Measurements from ENCODE around the gene SNCAIP. TPM values are rescaled to one million over a fixed set of nuclear protein-coding genes. Genes with fewer than 3 reads are reported as not detected.

The SNCAIP gene
- total RNA-seq, 1 donor from 2014 or later: 11.3 TPM

DNA sequence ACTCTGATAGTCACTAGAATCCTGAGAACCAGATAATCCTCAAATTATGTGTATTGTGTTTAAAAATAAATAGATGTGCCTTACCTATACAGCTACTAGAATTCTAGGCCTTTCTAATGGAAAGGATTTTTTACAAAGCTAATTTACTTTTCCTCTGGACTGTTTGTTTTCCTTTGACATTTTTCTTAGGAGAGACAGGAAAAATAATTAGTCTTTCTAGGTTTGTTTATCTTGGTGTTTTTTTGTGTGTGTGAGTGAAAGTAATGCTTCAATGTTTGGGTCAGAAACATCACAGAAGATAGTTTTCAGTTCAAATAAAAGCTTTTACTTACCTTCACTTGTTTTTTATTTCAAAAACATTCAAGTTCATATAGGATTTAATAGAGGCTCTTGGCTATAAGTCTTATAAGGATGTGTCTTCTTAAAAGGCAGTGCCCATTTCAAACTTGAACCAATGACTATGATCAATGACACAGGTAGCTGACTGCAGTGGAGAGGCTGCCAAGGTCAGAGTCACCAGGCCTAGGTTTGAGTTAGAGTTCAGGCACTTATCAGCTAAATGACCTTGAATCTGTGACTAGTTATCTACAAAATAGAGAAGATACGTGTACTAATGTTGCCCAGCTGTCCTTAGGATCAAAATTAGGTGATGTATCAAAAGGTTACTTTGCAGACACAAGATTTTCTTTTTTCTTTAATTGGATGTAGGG is 92.8 kb downstream of the SNCAIP start:
- no peak overlapping the region for H3K27ac ChIP-seq
- H3K9me3 ChIP-seq: no peaks in the 10 kb centered on the region
- intact Hi-C loops (cut with DNase I): no loop called here
- H3K27me3 ChIP-seq: no peaks in the 10 kb centered on the region
- H3K36me3 ChIP-seq: no peaks in the 10 kb centered on the region
- H3K4me1 ChIP-seq: peaks cover 14% of the 10 kb centered on the region
- H3K4me3 ChIP-seq: no peak overlapping the region
- TF ChIP-seq POLR2AphosphoS5 (IDR thresholded peaks at IDR 0.05; ENCODE audit: insufficient read depth in 1 of 2, low read depth in 1 of 2) (no peak), POLR2A (IDR thresholded peaks at IDR 0.05) (no peak)
- TF ChIP-seq, protein P1, sequence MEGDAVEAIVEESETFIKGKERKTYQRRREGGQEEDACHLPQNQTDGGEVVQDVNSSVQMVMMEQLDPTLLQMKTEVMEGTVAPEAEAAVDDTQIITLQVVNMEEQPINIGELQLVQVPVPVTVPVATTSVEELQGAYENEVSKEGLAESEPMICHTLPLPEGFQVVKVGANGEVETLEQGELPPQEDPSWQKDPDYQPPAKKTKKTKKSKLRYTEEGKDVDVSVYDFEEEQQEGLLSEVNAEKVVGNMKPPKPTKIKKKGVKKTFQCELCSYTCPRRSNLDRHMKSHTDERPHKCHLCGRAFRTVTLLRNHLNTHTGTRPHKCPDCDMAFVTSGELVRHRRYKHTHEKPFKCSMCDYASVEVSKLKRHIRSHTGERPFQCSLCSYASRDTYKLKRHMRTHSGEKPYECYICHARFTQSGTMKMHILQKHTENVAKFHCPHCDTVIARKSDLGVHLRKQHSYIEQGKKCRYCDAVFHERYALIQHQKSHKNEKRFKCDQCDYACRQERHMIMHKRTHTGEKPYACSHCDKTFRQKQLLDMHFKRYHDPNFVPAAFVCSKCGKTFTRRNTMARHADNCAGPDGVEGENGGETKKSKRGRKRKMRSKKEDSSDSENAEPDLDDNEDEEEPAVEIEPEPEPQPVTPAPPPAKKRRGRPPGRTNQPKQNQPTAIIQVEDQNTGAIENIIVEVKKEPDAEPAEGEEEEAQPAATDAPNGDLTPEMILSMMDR (IDR thresholded peaks at IDR 0.05): no peak
- no peak for DNase-seq (ENCODE audit: extremely low spot score in 2 of 2)

- no peaks in the 10 kb centered on the region for H3K27me3 ChIP-seq
- no peaks in the 10 kb centered on the region for H3K36me3 ChIP-seq
- intact Hi-C loops (cut with DNase I): no loop called here
- H3K4me3 ChIP-seq: no peak overlapping the region
- TF ChIP-seq, protein P1 (IDR thresholded peaks at IDR 0.05): no peak
- TF ChIP-seq POLR2AphosphoS5 (IDR thresholded peaks at IDR 0.05; ENCODE audit: insufficient read depth in 1 of 2, low read depth in 1 of 2) (no peak), POLR2A (IDR thresholded peaks at IDR 0.05) (no peak)
- H3K4me1 ChIP-seq: peaks cover 14% of the 10 kb centered on the region
- no peak overlapping the region for H3K27ac ChIP-seq
- H3K9me3 ChIP-seq: no peaks in the 10 kb centered on the region
- no peak for DNase-seq (ENCODE audit: extremely low spot score in 2 of 2)
These were observed 93.7 kb downstream of the SNCAIP start for GRCh38 chr5:122405751-122406150.

DNA sequence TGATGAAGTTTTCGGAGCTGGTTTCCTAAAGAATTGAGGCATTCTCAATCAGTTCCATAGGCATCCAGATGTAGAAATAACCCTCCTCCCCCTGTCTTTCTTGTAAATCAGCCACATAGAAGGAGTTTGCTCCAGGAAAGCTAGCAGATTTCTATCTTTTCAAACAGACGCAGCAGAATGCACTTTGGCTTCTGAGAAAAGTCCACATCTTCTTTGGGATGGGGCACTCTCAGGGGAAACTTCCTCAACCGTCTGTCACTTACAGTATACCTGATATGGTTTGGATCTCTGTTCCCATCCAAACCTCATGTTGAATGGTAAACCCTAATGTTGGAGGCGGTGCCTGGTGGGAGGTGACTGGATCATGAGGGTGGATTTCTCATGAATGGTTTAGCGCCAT is 94.1 kb downstream of the SNCAIP start:
- intact Hi-C loops (cut with DNase I): no loop called here
- Histone ChIP-seq H3K4me1 (peaks cover 14% of the 10 kb centered on the region), H3K4me3 (no peak overlapping the region), H3K36me3 (no peaks in the 10 kb centered on the region), H3K27me3 (no peaks in the 10 kb centered on the region), H3K9me3 (no peaks in the 10 kb centered on the region), H3K27ac (no peak overlapping the region)
- TF ChIP-seq, protein P1 (IDR thresholded peaks at IDR 0.05): no peak
- TF ChIP-seq POLR2AphosphoS5 (IDR thresholded peaks at IDR 0.05; ENCODE audit: insufficient read depth in 1 of 2, low read depth in 1 of 2) (no peak), POLR2A (IDR thresholded peaks at IDR 0.05) (no peak)
- no peak for DNase-seq (ENCODE audit: extremely low spot score in 2 of 2)

- no peak for DNase-seq (ENCODE audit: extremely low spot score in 2 of 2)
- no peaks in the 10 kb centered on the region for H3K4me1 ChIP-seq
- TF ChIP-seq, protein P1 (IDR thresholded peaks at IDR 0.05): no peak
- no peak for TF ChIP-seq POLR2A (IDR thresholded peaks at IDR 0.05)
- TF ChIP-seq POLR2AphosphoS5 (IDR thresholded peaks at IDR 0.05; ENCODE audit: insufficient read depth in 1 of 2, low read depth in 1 of 2): no peak
These were observed 96.7 kb downstream of the SNCAIP start for GRCh38 chr5:122408592-122409224.

DNA sequence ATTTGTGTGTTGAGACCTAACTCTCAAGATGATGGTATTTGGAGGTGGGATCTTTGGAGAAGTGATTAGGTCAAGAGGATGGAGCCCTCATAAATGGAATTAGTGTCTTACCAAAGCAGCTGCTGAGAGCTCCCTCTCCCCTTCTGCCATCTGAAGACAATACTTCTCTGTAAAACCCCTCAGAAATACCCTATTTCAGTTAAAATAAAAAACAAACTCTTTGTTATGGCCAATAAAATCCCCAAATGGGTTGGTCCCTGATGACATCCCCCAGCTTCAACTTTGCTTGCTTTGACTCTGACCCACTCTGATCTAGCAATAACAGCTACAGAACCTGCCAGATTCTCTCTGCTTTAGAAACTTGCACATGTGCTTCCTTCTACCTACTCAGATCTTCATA is 100.9 kb downstream of the SNCAIP start:
- H3K4me1 ChIP-seq: no peaks in the 10 kb centered on the region
- H3K27ac ChIP-seq: no peak overlapping the region
- no peaks in the 10 kb centered on the region for H3K27me3 ChIP-seq
- H3K9me3 ChIP-seq: no peaks in the 10 kb centered on the region
- no peaks in the 10 kb centered on the region for H3K36me3 ChIP-seq
- no peak for TF ChIP-seq POLR2AphosphoS5 (IDR thresholded peaks at IDR 0.05; ENCODE audit: insufficient read depth in 1 of 2, low read depth in 1 of 2)
- no peak overlapping the region for H3K4me3 ChIP-seq
- intact Hi-C loops (cut with DNase I): no loop called here
- DNase-seq (ENCODE audit: extremely low spot score in 2 of 2): no peak

More at GRCh38 chr5:122408592-122409224, 96.7 kb downstream of the SNCAIP start:
- H3K9me3 ChIP-seq: no peaks in the 10 kb centered on the region
- no peak overlapping the region for H3K27ac ChIP-seq
- intact Hi-C loops (cut with DNase I): no loop called here
- H3K27me3 ChIP-seq: no peaks in the 10 kb centered on the region
- H3K36me3 ChIP-seq: no peaks in the 10 kb centered on the region
- no peak overlapping the region for H3K4me3 ChIP-seq
